Measurements from ENCODE around the gene HAVCR2. TPM values are rescaled to one million over a fixed set of nuclear protein-coding genes. Genes with fewer than 3 reads are reported as not detected.

Gene HAVCR2
- total and polyA plus RNA-seq, 2 of the 13 experiments (the other 11 are each of a cell fraction or from before 2014, with no cell fraction given): 0.07 to 0.16 TPM

DNA sequence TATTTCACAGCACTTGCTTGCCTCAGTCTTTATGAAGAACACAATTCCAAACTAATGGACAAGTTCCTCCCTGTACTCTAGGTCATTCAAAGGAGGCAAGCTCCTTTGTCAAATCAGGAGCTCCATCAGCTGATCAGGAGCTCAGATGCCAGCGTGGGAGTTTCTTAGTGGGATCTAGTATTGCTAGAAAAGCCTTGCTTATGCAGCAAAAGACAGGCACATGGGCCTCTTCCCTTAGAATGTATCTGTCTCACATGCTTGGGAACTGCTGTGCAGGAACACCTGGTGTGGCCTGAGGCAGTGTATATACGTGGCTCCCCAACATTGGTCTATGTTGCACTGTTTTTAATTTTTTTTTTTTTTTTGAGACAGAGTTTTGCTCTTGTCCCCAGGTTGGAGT is 28.6 kb downstream of the HAVCR2 start:
- ATAC-seq (no peak), DNase-seq (ENCODE audit: low spot score) (no peak), FAIRE-seq (no peak)
- Histone ChIP-seq H3K79me2 (ENCODE audit: insufficient read depth, low read length) (no peaks in the 10 kb centered on the region), H3K9ac (ENCODE audit: insufficient read depth, low read depth, low read length) (no peak overlapping the region), H3K36me3 (replicated peaks in 1 of 2; ENCODE audit: control insufficient read depth in 1 of 2, insufficient read depth in 2 of 2, low read length in 2 of 2) (no peaks in the 10 kb centered on the region), H2AFZ (ENCODE audit: low read length) (no peak overlapping the region), H3K4me2 (ENCODE audit: low read depth, low read length) (no peak overlapping the region), H3K27ac (ENCODE audit: extremely low read length, insufficient read depth, low read length) (no peak overlapping the region), H3K27me3 (ENCODE audit: control insufficient read depth in 1 of 2, insufficient read depth in 2 of 2, low read length in 2 of 2) (no peaks in the 10 kb centered on the region), H3K9me3 (ENCODE audit: low read length) (no peaks in the 10 kb centered on the region), H3K4me3 (replicated peaks in 1 of 3; ENCODE audit: insufficient read depth in 1 of 3, low read depth in 2 of 3, low read length in 3 of 3) (no peak overlapping the region), H3K4me1 (ENCODE audit: insufficient read depth, low read length) (no peaks in the 10 kb centered on the region), H4K20me1 (ENCODE audit: insufficient read depth, low read length) (no peaks in the 10 kb centered on the region)
- BruUV-seq (replicated peaks): no TSS peak
- 60% methylated on average over 2 of the region's 2 CpGs for WGBS (ENCODE audit: low lambda C conversion rate)
- in situ Hi-C loops (cut with HindIII; ENCODE audit: extremely low pct_ligation_motif_present, low pct_unique_long_range_greater_than_20kb) (no loop called here), intact Hi-C loops (cut with micrococcal nuclease; ENCODE audit: unreplicated experiment) (no loop called here)
- ChIA-PET CTCF (ENCODE audit: low intra/inter-chr PET ratio, low total read pairs) (no interaction called here), POLR2A (no interaction called here)
- TF ChIP-seq ZNF124 (CRISPR knock-in tag; IDR thresholded peaks at IDR 0.05) (no peak), HDAC2 (CRISPR knock-in tag; IDR thresholded peaks at IDR 0.05) (no peak), ZNF564 (CRISPR knock-in tag; IDR thresholded peaks at IDR 0.05) (no peak), ZFP41 (CRISPR knock-in tag; IDR thresholded peaks at IDR 0.05; ENCODE audit: borderline replicate concordance) (no peak), CENPT (CRISPR knock-in tag; IDR thresholded peaks at IDR 0.05; ENCODE audit: low read depth) (no peak), ZNF3 (CRISPR knock-in tag; IDR thresholded peaks at IDR 0.05) (no peak), ATF7-NPFF (CRISPR knock-in tag; IDR thresholded peaks at IDR 0.05; ENCODE audit: low read depth) (no peak), HOXA3 (CRISPR knock-in tag; IDR thresholded peaks at IDR 0.05) (no peak), ZEB1 (IDR thresholded peaks at IDR 0.05; ENCODE audit: insufficient replicate concordance, low read depth) (no peak), MEIS2 (CRISPR knock-in tag; IDR thresholded peaks at IDR 0.05) (no peak), MTA3 (CRISPR knock-in tag; IDR thresholded peaks at IDR 0.05) (no peak), ZNF543 (CRISPR knock-in tag; IDR thresholded peaks at IDR 0.05) (no peak)
- TF ChIP-seq, protein P1, sequence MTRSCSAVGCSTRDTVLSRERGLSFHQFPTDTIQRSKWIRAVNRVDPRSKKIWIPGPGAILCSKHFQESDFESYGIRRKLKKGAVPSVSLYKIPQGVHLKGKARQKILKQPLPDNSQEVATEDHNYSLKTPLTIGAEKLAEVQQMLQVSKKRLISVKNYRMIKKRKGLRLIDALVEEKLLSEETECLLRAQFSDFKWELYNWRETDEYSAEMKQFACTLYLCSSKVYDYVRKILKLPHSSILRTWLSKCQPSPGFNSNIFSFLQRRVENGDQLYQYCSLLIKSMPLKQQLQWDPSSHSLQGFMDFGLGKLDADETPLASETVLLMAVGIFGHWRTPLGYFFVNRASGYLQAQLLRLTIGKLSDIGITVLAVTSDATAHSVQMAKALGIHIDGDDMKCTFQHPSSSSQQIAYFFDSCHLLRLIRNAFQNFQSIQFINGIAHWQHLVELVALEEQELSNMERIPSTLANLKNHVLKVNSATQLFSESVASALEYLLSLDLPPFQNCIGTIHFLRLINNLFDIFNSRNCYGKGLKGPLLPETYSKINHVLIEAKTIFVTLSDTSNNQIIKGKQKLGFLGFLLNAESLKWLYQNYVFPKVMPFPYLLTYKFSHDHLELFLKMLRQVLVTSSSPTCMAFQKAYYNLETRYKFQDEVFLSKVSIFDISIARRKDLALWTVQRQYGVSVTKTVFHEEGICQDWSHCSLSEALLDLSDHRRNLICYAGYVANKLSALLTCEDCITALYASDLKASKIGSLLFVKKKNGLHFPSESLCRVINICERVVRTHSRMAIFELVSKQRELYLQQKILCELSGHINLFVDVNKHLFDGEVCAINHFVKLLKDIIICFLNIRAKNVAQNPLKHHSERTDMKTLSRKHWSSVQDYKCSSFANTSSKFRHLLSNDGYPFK (CRISPR knock-in tag; IDR thresholded peaks at IDR 0.05; ENCODE audit: borderline replicate concordance): no peak
- TF ChIP-seq, protein P2, sequence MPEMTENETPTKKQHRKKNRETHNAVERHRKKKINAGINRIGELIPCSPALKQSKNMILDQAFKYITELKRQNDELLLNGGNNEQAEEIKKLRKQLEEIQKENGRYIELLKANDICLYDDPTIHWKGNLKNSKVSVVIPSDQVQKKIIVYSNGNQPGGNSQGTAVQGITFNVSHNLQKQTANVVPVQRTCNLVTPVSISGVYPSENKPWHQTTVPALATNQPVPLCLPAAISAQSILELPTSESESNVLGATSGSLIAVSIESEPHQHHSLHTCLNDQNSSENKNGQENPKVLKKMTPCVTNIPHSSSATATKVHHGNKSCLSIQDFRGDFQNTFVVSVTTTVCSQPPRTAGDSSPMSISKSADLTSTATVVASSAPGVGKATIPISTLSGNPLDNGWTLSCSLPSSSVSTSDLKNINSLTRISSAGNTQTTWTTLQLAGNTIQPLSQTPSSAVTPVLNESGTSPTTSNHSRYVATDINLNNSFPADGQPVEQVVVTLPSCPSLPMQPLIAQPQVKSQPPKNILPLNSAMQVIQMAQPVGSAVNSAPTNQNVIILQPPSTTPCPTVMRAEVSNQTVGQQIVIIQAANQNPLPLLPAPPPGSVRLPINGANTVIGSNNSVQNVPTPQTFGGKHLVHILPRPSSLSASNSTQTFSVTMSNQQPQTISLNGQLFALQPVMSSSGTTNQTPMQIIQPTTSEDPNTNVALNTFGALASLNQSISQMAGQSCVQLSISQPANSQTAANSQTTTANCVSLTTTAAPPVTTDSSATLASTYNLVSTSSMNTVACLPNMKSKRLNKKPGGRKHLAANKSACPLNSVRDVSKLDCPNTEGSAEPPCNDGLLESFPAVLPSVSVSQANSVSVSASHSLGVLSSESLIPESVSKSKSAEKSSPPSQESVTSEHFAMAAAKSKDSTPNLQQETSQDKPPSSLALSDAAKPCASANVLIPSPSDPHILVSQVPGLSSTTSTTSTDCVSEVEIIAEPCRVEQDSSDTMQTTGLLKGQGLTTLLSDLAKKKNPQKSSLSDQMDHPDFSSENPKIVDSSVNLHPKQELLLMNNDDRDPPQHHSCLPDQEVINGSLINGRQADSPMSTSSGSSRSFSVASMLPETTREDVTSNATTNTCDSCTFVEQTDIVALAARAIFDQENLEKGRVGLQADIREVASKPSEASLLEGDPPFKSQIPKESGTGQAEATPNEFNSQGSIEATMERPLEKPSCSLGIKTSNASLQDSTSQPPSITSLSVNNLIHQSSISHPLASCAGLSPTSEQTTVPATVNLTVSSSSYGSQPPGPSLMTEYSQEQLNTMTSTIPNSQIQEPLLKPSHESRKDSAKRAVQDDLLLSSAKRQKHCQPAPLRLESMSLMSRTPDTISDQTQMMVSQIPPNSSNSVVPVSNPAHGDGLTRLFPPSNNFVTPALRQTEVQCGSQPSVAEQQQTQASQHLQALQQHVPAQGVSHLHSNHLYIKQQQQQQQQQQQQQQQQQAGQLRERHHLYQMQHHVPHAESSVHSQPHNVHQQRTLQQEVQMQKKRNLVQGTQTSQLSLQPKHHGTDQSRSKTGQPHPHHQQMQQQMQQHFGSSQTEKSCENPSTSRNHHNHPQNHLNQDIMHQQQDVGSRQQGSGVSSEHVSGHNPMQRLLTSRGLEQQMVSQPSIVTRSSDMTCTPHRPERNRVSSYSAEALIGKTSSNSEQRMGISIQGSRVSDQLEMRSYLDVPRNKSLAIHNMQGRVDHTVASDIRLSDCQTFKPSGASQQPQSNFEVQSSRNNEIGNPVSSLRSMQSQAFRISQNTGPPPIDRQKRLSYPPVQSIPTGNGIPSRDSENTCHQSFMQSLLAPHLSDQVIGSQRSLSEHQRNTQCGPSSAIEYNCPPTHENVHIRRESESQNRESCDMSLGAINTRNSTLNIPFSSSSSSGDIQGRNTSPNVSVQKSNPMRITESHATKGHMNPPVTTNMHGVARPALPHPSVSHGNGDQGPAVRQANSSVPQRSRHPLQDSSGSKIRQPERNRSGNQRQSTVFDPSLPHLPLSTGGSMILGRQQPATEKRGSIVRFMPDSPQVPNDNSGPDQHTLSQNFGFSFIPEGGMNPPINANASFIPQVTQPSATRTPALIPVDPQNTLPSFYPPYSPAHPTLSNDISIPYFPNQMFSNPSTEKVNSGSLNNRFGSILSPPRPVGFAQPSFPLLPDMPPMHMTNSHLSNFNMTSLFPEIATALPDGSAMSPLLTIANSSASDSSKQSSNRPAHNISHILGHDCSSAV (CRISPR knock-in tag; IDR thresholded peaks at IDR 0.05; ENCODE audit: borderline replicate concordance): no peak

All from HepG2 (cell line).